HG02973 (cell line): ENCODE results near the gene ITGB1.
"Not testable (repeated sequence)": the region's sequence is repeated elsewhere in the genome, so short reads cannot be mapped to it uniquely, and the experiment has no call there.

Source experiments
- ATAC-seq: cut with Tn5 transposase; IDR thresholded peaks from one replicate; pipeline ENCODE4 v1.9.1; 2021; ENCODE audit warnings: moderate library complexity; ENCODE audit not compliant: unreplicated experiment

ITGB1 gene

DNA sequence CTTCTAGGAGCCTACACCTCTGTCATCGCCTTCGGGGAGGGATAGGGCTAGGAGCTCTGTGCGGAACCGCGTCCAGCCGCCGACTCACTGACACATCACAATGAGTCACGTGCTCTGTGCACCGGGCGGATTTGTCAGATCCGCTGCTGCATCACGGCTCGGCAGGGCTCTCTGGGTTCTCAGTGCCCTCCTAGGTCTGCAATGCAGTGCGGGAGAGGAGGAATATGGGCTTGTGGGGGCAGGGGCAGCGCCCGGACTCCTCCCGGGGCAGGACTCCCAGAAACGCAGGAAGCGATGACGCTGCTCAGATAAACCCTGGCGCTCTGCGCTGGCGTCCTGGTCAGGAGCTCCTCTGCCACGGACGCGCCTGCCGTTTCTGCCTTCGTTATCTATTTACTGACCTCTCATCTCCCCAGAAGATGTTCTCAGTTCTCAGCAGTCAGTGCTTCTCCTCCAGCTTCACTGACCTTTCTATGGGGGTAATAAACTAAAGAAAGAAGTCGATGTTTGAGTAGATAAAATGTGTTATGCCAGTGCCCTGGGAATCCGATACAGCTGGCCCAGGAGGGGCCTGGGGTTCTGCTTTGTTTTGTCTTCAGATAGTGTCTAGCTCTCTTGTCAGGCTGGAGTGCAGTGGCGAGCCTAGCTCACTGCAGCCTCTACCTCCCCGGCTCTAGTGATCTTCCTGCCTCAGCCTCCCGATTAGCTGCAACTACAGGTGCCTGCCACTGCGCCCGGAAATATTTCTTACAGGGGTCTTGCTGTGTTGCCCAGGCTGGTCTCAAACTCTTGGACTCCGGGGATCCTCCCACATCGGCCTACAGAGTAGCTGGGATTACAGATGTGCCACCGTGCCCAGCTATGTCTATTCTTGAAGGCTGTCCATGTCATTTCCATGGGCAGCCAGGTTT, 22.8 kb upstream of the ITGB1 start:
- peak; percentile 97 for ATAC-seq

DNA sequence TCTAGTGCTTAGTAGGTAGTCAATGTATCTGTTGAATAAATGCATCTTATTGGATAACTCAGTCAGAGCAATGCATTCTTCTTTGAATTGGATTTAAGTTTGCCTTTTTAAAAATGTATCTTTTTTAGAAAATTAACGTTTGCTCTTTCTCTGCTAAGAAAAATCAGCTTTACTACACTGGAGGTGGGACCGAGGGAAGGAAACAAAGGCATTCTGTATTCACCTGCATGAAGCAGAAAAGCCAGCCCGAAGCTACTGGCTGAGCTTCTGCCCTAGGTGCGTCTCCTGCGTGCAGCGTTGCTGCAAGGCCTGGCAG, 22.2 kb upstream of the ITGB1 start:
- no peak for ATAC-seq

DNA sequence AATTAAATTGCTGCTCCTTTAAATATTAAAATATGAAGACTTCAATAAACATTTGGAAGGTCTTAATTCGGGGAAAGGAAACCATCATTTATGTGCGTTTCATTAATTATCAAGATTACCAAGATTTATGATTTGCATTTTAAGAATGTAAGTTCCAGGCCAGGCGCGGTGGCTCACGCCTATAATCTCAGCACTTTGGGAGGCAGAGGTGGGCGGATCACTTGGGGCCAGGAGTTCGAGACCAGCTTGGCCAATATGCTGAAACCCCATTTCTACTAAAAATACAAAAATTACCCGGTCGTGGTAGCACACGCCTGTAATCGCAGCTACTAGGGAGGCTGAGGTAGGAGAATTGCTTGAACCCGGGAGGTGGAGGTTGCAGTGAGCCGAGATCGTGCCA, 21.7 kb upstream of the ITGB1 start:
- ATAC-seq = not testable (repeated sequence)

DNA sequence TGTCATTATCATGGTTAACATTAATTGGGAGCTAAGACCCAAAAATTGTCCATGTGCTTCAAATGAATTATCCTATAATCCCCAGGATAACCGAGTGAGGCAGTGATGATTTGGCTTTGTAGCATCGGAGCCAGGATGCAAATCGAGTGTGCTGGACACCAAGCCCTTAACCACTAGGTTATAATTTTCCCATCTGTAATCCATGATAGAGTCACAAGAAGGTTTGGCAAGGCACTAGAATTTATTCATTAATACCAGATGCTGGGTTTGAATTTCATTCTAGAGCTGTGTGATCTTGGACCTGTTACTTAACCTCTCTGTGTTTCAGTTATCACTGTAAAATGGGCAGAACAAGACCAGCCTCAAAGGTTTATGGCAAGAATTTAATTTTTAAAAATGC, 21.0 kb upstream of the ITGB1 start:
- no peak for ATAC-seq

DNA sequence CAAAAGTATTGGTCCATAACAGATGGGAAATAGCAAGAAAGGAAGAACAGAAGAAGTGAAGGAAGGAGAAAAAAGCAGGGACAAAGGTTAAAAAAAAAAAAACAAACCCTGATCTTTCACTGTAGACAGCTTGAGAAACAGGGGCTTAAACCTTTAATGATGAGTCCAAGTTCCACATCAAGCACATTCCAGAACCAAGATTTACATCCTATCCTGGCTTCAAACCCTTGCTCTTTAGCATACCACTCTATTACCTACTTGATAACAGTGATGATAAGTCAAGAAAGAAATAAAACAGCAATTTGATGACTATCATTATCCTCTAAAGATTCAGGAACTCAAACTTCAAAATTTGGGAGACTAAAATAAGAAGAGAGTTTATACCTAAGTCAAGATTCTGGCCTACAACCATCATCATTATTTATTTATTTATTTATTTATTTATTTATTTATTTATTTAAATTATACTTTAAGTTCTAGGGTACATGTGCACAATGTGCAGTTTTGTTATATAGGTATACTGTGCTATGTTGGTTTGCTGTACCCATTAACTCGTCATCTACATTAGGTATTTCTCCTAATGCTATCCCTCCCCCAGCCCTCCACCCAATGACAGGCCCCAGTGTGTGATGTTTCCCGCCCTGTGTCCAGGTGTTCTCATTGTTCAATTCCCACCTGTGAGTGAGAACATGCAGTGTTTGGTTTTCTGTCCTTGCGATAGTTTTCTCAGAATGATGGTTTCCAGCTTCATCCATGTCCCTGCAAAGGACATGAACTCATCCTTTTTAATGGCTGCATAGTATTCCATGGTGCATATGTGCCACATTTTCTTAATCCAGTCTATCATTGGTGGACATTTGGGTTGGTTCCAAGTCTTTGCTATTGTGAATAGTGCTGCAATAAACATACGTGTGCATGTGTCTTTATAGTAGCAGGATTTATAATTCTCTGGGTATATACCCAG, 20.1 kb upstream of the ITGB1 start:
- not testable (repeated sequence) for ATAC-seq

DNA sequence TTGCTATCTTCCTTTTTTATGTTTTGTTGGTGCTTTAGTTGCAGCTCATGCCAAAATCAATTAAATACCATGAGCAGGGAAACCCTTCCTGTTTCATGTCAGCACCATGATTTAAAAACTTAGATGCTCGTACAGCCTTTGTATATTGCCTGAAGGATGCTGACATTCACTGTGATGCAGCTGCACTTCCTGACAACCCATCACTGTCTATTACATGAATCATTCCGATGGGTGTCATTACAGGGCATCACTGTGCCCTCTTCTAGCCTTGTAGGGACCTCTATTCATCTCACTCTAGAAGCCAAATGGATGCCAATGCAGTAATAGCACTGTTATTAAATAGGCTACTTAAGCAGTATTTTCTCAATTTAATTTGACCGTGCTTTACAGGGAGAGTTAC, 18.3 kb upstream of the ITGB1 start:
- no peak for ATAC-seq

DNA sequence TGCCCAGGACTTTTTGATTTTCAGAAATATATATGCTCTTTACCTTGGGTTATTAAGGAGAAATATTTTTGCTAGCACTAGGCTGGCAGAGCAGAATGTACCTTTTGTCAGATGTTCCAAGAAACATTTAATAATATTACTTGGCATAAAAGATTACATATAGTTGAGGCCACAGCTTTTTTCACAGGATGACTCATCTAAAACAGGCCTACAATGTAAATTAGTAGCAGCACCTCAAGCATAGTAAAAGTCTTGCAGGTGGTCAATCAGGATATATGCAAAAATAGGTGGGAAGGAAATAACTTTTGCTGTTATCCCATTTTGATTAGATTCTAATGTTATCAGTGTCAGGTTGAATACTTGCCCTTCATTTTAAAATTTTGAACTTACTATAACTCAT, 14.9 kb upstream of the ITGB1 start:
- ATAC-seq = no peak

DNA sequence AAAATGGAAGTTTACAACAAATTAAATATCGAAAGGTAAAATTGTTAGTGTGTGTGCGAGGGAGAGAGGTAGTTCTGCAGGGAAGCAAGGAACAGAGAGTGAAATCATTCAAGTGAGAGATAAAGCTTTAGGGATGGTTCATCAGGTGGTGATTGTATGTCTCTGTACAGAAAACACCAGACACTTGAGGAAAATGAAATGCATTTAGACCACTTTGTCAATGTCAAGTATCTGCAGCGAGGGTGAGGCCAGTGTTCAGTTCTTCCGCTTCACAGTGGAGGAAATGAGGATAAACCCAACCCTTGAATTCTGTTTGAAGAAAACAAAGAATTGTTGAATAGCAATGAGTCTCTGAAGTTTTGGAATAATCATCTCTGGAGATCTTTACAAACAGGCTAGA, 14.4 kb upstream of the ITGB1 start:
- no peak for ATAC-seq

DNA sequence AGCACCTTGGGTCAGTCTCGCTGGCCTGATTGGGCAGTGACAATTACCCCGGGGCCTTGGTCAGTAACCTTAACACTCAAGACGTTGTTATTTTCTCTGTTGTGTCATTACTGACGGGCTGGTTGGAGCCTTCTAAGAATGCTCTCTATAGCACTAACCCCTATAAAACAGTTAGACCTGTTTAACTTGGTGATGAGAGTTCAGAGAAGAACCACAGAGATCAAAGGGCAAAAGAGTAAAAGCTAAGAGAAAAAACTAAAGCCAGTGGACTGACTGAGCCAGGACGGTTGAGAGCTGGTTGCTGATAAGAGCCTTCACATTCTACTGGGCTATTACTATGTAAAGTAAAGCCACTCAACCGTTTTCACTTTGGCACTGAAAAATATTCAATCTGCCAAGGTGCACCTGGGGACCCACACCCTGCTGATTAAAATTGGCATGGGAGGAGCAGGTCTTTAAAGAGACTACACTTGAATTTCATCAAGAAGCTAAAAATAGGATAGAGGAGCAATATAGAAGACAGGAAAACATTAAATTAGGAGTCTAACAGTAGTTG, 13.6 kb upstream of the ITGB1 start:
- no peak for ATAC-seq

DNA sequence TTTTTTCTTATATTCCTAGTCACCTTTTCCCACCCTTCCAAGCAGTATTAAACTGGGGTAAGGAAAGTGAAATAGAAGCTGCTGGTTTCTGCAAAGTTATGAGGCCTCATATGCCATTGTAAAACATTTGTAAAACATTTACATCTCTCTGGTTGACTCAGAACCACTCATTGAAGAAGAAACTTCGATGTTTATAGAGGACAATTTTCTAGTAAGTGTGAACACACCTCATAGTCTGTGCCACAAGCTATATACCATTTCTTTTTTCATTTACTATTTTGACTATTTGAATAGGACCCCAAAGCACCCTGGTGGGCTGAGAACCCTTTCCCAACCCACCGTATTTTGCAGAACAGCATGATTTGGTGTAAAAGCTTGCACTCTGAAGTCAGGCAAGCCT, 12.9 kb upstream of the ITGB1 start:
- ATAC-seq = peak; percentile 87

DNA sequence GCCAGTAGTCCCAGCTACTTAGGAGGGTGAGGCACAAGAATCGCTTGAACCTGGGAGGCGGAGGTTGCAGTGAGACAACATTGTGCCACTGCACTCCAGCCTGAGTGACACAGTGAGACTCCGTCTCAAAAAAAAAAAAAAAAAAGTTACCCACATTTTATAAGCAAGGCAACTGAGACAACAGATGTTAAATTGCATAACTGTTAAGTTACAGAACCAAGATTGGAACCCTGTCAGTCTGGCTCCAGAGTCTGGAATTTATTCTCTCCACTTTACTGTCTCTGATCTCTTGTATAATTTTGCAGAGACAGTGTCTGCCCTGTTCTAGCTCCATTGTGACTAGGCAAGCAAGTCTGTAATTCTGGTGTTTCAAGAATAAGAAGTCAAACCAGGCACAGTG, 6.2 kb upstream of the ITGB1 start:
- no peak for ATAC-seq

DNA sequence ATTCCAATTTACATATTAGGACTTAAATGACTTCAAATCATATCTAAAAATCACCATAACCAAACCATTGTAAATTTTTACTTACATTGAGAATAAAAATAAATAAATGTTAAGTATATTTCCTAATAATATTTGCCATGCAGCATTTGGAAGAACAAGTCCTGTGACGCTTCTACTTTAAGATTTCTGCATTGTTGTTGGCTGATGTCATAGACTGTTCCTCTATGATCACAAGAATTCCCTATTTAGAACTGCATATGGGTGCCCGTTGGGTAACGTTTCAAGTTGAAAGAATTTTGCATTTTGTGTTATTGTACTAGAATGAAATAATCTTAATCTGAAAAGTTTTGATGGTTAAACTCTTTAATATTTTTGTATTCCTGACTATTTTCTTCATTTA, 5.1 kb upstream of the ITGB1 start:
- ATAC-seq = no peak

DNA sequence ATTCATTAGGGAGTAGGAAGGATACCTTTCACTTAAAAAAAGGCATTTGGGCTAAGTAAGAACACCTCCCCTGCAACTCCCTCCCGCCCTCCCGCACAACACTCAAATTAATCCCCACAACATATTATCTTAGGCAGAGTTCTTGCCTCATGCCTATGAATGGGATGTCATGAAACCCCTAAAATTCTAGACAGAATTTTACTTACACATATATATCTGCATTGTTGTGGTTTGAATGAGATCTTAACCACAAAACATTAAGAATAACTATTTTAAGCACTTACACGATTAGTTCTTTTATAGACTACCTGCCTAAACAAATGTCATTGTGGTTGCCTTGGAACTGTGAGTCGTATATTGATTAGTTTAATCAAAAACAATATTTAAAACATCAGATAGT, 4.5 kb upstream of the ITGB1 start:
- no peak for ATAC-seq

DNA sequence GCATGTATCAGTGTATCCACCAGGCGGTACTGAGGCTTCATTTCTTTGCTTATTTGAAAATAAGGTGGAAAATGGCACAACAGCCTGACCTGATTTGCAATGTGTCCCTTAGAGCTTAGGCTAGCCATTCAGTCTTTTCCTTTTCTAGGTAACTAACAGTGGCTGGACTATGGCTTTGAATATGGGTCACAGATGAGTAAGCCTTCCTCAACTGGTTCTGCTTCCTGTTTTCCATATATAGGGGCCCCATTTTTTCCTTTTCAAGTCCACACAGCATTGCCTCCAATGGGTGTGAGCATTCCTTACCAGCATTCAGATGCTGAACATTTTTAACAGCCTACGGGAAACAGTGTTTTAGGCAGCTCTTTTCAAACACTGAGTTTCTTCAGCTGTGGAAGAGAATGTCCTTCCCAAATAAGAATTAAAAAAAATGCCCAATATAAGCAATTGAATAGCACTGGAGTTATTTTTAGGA, 3.9 kb upstream of the ITGB1 start:
- ATAC-seq = no peak

DNA sequence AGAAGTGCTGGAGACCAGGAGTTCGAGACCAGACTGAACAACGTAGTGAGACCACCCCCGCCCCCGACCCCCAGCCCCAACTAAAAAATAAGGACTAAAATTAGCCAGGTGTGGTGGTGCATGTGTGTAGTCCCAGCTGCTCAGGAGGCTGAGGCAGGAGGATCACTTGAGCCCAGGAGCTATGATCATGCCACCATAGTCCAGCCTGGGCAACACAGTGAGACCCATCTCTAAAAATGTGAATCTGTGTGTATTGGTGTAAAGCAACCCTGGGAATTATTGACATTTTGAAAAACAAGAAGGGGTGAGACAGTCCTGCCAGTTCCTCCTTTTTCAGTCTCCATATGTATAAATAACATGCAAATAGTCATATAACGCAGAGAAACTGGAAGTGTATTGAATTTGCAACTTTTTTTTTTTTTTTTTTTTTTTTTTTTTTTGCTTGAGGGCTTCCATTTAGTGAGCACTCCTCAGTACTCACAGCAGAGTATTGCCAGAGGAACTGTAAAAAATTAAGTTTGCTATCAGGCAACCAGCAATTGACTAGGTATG, 3.4 kb upstream of the ITGB1 start:
- ATAC-seq = no peak

DNA sequence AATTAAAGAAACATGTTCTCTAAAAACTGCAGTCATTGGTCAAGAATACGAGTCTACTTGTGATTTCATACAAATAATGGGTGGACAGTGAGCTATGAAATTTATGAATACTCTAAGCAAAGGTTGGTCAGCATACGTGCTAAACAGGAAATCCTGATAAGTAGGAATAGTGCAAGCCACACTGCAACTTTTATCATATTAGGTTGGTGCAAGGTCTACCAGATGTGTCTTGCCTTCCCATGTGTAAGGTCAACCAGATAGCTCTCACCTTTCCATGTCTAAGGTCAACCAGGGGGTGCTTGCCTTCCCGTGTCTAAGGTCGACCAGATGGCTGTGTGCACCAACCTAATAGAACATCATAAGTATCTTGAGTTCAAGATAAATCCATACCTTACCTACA, 2.0 kb upstream of the ITGB1 start:
- no peak for ATAC-seq

DNA sequence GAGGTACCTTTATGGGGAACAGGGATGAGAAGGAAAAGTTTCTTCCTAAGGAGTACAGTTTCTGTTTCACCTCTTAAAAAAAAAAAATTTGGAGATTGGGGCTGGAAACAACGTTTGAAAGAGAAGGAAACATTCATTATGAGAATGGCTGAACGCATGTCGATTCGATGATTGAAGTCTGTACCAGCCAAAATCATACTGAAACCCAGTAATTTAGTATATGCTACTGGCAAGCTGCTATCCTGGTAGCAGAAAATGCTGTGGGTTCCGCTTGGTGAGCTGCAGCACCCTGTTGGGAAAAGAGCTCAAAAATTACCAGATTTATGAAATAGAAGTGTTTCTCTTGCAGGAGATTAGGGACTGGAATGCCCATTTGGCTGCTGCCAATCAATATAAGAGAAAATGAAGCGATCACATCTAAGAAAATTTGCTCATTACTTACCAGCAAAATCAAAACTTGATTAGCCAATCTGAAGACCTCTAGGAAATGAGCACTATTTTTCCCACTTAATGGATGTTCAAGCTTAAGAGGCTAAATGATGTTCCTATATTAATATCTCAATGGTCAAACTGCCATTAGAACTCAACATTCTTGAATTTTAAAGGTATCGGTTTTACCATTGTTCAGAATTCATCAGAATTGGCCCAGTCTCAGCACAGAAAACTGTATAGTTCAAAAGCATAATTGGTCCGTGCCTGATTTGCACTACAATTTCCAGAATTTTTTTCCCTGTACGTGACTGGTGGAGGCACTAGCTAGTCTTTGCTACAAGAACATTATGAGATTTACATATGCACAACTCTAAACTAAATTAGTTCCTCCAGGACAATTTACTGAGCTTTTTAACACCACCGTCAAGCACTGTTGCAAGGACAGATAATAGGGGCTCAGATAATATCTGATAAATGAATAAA, 1.2 kb upstream of the ITGB1 start:
- peak; percentile 35 for ATAC-seq

DNA sequence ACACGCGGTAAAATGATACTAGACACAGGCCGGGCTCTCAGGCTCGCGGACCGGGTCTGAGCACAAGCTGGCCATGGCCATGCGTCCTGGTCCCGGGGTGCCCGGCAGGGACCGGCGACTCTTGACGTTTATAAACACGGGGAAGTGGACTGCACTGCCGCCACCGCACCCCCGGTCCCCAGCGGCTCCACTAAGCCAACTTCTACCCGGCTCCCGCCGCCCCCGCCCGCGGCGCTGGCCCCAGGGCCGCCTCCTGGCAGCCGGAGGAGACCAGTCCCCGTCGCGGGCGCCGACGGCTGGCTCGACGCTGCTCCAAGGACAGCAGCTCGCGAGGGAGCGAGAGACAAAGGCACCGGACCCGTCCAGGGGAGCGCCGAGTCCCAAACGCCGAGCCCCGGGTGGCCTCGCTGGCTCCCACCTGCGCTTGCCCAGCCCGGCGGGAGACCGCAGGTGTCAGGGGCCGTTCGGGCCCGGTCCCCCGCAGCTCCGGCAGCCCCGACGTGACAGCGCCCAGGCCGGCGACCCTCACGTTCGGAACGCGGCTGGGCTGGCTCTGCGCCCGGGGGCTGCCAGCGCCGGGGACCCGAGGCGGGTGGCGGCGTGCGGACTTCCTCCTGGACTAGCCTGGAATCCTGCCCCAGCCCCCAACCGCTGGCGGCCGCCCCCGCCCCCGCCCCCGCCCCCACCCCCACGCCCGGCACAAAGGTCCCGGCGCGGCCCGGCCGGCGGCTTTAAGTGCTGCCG, 517 bp downstream of the ITGB1 start:
- peak; percentile 21 for ATAC-seq

DNA sequence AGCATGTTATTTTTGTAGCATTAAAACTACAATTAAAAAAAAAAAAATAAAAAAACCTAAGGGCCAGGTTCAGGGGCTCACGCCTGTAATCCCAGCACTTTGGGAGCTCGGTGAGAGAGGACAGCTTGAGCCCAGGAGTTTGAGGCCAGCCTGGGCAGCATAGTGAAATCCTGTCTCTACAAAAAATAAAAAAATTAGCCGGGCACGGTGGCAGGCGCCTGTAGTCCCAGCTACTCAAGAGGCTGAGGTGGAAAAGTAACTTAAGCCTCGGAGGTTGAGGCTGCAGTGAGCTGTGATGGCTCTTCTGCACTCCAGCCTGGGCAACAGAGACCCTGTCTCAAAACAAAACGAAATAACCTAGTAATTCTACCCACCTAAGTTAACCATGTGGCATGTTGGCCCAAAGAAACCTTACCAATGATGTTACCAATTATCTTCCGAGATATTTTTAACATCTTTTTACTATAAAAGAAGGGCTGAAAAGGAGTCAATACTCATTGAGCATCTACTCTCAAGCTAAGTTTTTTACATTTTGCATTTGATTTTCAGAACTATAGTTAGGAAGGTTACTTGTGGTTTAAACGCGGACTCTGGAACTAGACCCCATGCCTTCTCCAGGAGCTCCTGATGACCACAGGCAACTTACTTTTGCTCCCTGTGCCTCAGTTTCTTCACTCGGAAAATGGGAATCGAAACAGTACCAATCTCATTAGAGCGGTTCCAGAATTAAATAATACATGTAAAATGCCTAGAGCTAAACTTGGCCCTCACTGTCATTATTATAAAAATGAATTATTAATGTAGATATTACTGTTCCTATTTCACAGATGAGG, 1.4 kb downstream of the ITGB1 start:
- ATAC-seq = no peak
